ENCODE data around the gene CPEB2.

The CPEB2 gene

DNA sequence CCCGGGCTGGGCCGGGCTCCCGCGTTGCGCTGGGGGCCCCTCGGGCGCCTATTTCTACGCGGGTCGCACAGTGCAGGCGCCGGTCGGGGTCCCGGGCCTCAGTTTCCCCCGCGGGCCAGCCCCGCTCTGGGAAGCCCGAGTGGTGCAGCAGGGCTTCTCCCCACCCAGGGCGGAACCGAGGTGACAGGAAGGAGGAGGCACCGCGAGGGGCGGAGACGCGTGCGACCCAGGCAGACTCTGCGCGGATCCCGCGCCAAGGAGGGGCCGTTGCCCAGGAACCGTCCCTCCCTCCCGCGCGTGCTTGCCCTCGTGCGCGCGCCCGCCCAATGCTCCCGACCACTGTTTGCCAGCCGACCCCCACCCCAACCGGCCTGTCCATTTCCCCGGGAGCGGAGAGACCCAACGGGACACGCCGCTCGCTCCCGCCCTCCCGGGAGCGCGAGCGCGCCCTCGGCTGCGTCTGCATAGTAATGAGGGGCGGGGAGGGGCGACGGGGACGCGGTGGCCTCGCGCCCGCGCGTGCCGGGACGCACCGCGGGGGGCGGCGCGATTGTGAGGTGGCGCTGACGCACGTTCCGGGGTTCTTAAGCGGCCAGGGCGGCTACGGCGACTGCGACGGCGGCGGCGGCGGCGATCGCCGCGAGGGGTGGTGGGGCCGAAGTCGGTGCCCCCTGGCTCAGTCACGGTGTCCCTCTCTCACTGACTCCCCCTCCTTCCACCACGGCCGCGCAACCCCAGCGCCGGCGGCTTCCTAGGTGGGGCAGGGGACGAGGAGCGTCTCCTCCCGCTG is at the start of gene CPEB2:
Gene CPEB2, plus strand, starts transcription at position 613 of the 790 bp plus-strand sequence. CDS start 193 bp downstream, outside the sequence.
- FAIRE-seq, result no peak

DNA sequence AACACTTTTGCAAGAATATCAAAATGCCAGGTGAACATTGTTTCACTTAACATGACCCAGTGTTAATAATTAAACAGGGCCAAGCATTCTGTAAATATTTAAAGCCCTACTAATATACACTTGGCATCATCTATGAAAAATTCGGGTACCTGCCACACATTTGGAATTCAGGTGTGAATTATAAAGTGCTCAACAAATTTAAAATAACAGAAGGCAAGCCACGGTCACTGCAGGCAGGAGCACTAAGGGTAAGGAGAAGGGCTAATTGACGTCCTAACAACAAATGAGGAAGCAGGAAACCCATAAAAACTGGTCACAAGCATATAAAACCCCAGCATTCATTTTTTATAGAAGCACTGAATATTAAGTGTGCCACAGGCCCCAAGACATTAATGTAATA is 43.8 kb upstream of the CPEB2 start:
- FAIRE-seq, result no peak

DNA sequence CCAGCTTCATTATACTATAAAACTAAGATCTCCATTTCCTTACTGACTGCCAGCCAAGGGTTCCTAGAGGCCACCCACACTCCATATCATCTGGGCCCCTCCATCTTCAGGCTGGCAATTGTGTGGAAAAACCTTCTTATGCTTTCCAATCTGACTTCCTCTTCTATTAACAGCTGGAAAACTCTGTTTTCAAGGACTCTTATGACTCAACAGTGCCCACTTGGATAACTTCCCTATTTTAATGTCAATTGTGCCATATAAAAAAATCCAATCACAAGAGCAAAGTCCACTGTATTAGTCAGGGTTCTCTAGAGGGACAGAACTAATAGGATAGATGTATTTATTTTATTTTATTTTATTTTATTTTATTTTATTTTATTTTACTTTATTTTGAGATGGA is 41.0 kb upstream of the CPEB2 start:
- no peak for FAIRE-seq

DNA sequence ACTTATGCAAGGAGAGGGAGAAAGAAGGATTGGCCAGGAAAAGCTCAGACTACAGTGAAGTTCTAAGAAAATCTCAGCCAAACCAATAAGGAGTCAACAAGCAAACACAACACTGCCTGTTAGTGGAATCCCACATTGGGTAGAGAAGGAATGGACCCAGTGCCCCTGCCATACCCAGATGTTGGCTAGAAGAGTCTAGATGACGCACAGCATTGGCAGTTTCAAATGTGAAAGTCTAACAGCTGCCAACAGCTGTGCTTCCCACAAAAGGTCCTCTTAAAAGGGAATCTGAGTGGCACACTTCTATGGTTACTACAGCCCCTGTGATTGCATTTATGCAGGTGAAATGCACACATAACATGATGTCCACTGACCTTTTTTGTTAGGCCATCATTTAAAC is 37.2 kb upstream of the CPEB2 start:
- FAIRE-seq, result no peak

DNA sequence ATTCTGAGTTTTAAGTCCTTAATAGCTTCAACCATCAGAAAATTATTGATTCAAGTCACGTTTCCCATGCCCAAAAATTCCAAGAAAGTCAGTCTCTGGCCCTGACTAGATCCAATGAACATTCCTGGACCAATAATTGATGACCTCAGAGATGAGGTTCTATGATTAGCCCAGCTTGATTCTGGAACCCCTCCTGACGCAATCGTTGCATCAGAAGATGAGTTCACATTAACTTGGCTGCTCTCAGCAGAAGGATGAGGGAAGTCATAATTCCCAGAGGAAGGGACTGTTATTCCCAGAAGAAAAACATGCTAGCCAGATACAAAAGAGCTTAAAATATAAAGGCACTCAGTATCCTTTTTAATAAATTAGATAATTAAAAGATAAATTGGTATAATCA is 34.3 kb upstream of the CPEB2 start:
- FAIRE-seq, result no peak

DNA sequence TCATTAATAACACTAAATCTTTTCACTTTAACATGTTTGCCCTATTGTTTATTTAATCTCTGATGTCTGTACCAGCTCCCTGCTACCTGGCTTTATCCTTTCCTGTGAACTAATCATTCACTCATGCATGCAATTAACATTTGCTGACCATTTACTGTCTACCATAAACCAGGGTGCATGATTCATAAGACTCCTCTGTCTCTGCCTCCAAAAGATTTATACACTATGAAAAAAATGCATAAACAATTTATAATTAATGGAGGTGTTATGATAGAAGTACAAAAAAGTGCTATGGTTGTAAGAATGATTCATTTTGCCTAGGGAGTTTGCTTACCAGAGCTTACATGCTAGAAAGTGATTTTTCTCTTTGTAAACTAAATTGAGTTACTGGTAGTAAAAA is 24.5 kb upstream of the CPEB2 start:
- FAIRE-seq, result peak; percentile 95

DNA sequence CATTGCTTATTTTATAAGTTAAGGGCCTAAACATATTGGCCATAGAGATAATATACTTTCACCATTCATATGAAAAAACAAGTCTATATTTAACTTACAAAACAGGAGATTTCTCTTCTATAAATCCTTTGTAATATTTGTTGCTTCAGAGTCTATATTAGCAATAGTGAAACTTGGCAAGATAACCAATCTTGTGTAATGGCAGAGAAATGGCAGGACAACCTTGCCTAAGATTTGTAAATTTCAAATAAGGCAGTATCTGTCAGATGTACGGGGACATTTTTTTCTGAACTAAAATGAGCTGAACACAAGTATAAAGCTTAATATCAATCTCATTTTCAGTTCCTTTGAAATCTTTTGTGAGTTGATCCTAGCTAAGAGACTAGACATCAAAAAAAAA is 17.8 kb upstream of the CPEB2 start:
- no peak for FAIRE-seq

DNA sequence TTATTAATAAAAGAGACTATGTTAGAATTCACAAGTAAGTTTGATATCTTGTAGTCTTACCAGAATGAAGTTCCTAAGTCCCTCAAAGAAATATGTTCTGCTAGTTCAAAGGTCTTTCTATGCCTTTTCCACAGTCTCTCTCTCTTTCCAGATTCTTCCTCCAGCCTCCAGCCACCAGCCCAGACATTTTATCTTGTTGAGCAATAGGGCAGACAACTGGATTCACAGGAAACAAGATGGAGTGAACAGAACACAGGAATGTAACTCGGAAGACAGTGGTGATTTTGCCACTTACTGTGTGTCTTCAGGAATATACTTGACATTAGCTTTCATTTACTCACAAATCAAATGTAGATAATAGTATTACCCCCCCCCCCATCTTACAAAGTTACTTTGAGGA is 17.1 kb upstream of the CPEB2 start:
- FAIRE-seq, result no peak

DNA sequence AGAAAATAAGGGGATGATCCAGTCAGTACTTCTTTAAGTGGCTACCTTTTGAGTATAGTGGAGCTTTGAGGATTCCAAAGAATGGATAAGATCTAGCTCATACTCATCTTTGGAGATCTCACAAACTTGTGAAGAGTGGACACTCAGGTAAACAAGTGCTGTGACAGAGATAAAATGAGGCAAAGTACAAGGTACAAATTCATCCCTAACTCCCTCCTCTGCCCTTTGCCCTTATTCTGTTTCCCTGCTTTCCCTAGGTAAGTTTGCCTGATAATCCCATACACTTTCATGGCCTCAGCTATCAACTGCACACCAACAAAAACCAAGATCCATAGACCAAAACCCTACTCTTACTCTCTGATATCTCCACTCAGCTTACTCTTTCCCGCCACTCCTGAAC is 16.4 kb upstream of the CPEB2 start:
- no peak for FAIRE-seq

DNA sequence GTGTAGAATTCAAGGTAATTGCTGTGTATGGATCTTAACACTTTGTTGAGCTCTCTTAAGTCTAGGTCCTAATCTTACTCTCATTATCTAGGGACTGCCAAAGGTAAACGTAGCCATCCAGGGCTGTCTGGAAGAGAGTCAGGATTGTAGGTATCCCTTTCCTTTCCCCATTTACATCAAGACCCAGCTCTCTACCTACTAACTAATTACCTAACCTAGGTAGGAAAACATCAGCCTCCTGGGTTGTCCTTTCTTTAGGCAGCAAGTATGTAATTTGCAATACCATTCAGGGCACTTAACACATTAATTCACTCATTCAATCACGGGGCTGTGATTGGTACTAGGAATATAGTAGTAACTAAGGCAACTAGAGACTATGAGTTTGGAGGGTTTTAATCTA is 15.2 kb upstream of the CPEB2 start:
- no peak for FAIRE-seq

DNA sequence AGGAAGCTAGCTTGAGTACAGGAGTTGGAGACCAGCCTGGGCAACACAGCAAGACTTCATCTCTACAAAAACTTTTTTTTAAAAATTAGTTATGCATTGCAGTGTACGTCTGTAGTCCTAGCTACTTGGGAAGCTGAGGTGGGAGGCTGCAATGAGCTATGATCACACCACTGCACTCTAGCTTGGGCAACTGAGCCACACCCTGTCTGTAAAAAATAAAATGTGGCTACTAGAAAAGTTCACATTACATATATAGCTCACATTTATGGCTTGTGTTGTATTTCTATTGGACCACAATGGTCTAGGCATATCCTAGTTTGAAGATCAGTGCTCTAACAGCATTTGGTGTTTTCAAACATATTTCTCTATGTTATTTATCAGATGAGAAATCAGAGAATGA is 11.8 kb upstream of the CPEB2 start:
- no peak for FAIRE-seq

DNA sequence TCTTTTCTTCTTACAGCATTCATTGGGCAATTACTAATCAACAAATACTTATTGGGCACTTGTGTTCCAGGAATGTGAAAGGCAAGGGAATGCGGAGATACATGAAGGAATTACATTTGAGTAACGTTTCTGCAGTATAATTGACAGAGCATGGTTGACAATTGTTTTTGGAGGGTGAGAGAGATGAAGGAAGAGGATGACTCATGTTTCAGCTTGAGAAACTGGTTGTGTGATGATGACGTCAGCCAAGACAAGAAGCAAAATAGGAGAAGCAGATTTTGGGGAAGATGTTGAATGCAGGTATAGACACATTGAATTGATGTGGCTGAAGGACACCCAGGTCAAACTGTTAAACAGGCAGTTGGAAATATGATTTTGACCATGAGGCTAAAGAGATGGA is 8.0 kb upstream of the CPEB2 start:
- no peak for FAIRE-seq

DNA sequence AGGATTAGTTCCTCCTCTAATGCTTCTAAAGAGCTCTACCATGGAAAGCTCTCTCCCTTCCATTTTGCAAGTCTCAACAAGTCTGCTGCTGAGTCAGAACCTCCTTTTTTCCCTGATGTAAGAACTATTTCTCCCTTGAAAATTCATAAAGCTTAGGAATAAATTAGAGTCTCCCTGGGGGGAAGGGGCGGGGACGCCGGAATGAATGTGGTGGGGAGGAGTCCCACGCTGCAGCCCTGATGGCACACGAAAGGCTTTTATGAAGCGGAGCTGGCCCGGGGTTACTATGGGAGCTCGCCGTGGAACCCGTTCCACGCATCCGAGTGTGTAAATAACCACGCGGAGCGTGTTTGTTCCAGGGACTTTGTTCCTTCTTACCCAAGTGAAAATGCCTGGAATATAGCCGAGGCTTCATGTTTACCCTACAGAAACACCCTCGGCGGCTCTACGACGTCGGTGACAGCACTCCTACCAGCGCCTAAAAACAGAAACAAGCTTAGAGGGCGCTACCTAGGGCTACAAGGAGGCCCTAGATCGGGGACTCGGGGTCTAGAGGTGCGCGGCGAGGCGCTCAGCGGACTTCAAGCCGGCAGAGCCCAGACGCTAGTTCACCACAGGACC is 923 bp upstream of the CPEB2 start:
- FAIRE-seq, result peak; percentile 94

DNA sequence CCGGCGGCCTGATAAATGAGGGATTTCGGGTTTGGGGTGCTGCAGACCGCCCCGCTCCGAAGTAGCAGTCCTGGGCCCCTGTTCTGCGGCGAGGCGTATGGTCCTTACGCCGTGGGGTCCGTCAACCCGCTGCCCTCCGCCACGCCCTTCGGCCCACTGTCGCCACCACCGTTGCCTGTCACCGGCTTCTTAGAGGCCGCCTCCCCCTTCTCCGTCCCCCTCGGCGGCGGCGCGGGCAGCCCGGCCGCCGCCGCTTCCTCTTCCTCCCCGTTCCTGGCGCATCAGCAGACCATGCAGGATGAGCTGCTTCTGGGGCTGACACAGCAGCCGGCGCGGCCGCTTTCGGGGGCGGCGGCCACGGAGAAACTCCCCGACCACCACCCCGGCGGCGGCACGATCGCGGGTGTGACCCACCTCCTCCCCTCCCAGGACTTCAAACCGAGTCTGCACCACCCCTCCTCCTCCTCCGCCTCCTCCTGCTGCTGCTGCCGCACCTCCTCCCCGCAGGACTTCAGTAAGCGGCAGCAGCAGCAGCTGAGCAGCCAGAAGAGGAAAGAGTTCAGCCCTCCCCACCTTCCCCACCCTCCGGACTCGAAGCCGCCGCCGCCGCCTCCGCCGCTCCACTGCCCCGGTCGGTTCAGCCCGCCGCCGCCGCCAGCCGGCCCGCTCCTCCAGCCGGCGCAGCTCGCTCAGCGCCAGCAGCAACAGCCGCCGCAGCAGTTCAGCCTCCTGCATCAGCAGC is 549 bp downstream of the CPEB2 start:
- FAIRE-seq, result no peak

DNA sequence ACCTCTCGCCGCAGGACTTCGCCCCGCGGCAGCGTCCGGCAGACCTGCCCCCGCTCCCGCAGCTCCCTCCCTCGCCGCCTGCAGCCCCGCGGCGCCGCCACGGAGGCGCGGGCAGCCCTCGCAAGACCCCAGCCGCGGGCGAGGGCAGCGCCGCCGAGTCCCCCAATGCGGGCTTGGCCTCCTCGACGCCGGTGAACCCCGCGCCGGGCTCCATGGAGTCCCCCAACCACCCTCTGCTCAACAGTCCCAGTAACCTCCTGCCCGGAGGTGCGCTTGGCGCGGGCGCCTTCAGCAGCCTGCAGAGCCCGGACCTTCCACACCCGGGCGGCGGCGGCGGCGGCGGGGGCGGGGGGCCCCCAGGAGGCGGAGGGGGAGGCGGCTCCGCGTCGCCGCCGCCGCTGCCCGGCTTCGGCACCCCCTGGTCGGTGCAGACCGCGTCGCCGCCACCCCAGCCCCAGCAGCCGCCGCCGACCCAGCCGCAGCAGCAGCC is 1.2 kb downstream of the CPEB2 start:
- no peak for FAIRE-seq

DNA sequence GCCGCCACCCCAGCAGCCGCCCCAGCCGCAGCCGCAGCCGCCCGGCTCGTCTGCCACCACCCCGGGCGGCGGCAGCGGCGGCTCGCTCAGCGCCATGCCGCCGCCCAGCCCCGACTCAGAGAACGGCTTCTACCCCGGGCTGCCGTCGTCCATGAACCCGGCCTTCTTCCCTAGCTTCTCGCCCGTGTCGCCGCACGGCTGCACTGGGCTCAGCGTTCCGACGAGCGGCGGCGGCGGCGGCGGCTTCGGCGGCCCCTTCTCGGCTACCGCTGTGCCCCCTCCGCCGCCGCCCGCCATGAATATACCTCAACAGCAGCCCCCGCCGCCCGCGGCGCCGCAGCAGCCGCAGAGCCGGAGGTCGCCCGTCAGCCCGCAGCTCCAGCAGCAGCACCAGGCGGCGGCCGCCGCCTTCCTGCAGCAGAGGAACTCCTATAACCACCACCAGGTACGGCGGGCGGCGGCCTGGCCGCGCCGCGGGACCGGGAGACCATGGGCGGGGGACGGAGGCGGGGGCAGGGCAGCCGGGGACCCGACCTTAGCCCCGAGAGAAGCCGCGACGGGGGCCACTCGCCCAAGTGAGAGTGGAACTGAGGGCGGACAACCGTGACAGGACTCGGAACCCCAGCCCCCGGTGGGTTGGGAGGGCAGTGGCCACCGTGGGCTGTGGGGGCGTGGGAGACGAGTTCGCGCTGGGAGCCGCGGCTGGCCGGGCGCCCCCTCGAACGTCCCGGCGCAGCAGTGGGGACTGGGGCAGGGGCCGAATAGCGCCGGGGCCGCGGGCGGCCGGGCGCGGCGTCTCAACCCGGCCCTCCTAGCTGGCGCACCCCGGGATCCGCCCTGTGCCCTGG is 1.8 kb downstream of the CPEB2 start:
- no peak for FAIRE-seq

DNA sequence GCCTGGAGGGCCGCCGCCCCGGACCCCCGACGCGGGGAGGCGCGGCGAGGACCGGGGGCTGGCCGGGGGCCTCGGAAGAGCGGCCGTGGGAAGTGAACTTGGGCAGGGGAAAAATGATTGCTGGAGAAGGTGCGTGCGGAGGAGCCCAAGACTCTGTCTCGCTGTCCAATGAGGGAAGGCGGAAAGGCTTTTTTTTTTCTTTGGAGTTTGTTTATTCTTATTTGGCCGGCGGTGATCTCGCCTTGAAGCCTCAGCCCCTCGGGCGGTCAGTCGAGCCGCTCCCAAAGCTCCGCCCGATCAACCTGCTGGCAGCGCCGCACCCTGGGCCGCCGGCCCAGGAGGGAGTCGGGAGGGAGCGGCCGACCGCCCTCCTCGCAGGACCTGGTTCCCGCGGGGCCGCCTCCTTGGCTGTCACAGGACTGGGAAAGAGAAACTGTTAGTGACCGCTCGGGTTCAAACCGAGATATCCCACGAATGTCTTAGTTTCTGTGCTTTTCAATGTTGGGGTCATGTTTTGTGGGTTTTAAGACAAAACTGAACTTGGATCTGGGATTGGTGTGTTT is 2.5 kb downstream of the CPEB2 start:
- FAIRE-seq, result no peak

DNA sequence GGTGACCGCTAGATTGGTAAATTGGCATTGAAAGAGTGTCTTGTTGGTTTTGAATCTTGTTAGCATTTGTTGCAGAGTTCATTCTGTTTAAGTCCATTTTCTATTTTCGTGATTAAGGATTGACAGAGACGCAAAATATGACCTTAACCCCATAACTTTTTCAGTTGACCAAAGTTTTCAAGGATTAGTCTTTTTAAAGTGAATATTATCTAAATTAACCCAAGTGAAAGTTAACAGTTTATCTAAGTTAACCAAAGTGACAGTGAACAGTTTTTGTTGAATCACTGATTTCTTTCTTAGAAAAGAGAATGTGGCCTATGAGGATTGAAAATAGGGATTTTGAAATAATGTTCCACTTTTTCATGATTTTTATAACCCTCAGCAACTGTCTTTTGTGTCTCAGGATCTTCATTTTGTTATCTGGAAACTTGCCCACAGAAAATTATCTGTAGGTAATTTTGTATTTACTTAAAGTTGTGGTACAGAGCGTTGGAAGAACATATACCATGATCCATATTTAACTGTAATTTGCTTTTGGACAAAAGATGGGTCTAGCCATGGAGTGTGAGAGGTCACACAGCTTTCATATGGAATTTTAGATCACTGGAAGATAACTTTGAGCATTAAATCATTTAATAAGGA is 3.3 kb downstream of the CPEB2 start:
- FAIRE-seq, result peak; percentile 68

DNA sequence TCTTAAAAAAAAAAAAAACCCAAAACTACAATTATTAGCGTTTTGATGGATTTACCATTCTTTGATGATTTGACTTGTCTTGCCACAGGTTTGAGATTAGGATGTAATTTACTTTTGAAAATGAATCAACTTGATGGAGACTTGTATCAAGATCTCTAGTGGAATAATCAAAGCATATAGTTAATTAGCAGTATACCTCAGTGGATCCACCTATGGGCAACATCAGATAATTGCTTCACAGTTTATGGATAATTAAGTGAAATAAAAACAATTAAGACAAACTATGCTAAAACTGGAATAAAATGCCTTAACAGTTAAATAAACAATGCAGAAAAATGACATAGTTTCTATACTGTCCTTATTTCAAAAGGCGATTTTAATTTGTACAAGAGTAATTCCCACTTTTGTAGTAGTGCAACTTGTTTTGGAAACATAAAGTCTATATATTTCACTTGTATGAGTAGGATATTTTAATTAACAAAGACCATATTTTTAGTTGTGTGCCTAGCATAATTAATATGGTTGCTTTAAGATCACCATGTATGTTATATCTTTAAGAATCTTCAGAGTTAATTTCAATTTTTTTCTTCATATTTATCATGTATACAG is 4.2 kb downstream of the CPEB2 start:
- FAIRE-seq, result peak; percentile 94

DNA sequence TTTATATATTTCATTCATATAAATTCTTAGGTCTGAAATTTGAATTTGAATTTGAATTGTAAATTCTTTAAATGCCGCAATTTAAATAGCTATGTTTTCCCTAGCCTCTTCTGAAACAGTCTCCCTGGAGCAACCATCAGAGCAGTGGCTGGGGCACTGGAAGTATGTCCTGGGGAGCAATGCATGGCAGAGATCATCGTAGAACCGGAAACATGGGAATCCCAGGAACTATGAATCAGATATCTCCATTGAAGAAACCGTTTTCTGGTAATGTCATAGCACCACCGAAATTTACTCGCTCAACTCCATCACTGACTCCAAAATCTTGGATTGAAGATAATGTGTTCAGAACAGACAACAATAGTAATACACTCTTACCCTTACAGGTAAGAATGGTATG is 4.9 kb downstream of the CPEB2 start:
- FAIRE-seq, result no peak

DNA sequence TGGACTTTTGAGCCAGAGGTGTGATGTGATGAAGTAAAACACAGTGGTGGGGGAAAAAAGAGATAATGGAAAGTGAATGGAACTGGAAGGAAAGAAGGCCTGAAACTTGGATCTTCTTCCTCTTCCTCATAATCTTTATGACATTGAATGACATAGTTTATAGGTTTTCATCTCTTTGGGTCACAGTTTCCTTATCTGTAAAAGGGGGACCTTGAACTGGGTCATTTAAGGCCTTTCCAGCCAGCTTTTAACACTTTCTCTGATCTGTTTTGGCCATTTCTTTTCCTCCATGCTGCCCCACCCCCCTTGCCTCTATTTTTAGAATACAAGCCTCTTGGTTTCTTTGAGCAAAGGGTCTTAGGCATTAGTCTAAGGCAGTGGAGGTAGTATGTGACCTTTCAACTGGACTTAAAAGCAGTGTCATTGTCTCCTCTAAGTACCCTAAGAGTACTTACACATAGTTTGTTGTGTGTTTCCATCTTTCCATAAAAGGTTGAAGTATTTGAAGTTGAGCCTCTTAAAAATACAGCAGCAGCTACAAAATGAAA is 7.8 kb downstream of the CPEB2 start:
- no peak for FAIRE-seq

All from islet of Langerhans (tissue), 1 donor.